H1 (cell line): ENCODE data around the gene ZNF555. TPM values are rescaled to one million over a fixed set of nuclear protein-coding genes. Genes with fewer than 3 reads are reported as not detected.

ENCODE experiments used
- CTCF ChIA-PET: fragments of 300-600 bp; sonication (Branson Sonifier 250); formaldehyde crosslinking; loops from one replicate; lab custom pipeline; 2021; ENCODE audit not compliant: partially characterized antibody; lab: Charles Lee
- POLR2A ChIA-PET: fragments of 300-600 bp; sonication (Branson Sonifier 250); formaldehyde crosslinking; loops from one replicate; lab custom pipeline; 2021; ENCODE audit warnings: inconsistent platforms; ENCODE audit not compliant: partially characterized antibody; lab: Charles Lee
- DNase-seq, 2 experiments: peaks; one replicate each; pipeline versions ENCODE4 v3.0.0 to v3.0.0-alpha.2; 2010 to 2022; ENCODE audit warnings: low spot score in 2 of 2, low read depth in 1 of 2, mixed read lengths in 1 of 2
- FAIRE-seq: peaks from 2 replicates; lab custom pipeline; 2011; peaks lifted over from hg19 to GRCh38; lab: Jason Lieb, UNC
- H2AFZ ChIP-seq: 2 replicates; pipeline ENCODE4 v1.8.1; 2012; ENCODE audit warnings: low read length, inconsistent platforms
- H2AK5ac ChIP-seq: 2 replicates; pipeline ENCODE4 v1.6.1; 2013; ENCODE audit warnings: low read depth, low read length
- H2BK120ac ChIP-seq: replicated peaks from 2 replicates; pipeline ENCODE3; 2013; ENCODE audit warnings: low read depth, low read length, inconsistent platforms
- H2BK12ac ChIP-seq: 2 replicates; pipeline ENCODE4 v1.6.1; 2013; ENCODE audit warnings: low read depth, low read length
- H2BK15ac ChIP-seq: 2 replicates; pipeline ENCODE4 v1.6.1; 2013; ENCODE audit warnings: low read length
- H2BK20ac ChIP-seq: 2 replicates; pipeline ENCODE4 v1.6.1; 2013; ENCODE audit warnings: low read length
- H2BK5ac ChIP-seq: 2 replicates; pipeline ENCODE4 v1.6.1; 2013; ENCODE audit warnings: low read depth, low read length
- H3K14ac ChIP-seq: 2 replicates; pipeline ENCODE4 v1.6.1; 2013; ENCODE audit warnings: inconsistent platforms; ENCODE audit not compliant: insufficient read length
- H3K18ac ChIP-seq: 2 replicates; pipeline ENCODE4 v1.6.1; 2013; ENCODE audit warnings: low read length; ENCODE audit errors: extremely low read depth
- H3K23ac ChIP-seq: 2 replicates; pipeline ENCODE4 v1.6.1; 2013; ENCODE audit warnings: inconsistent platforms; ENCODE audit not compliant: insufficient read length
- H3K23me2 ChIP-seq: 2 replicates; pipeline ENCODE4 v1.6.1; 2013; ENCODE audit warnings: low read depth, low read length
- H3K27ac ChIP-seq: 2 replicates; pipeline ENCODE4 v1.6.1; 2011; ENCODE audit warnings: low read depth, low read length, inconsistent platforms
- H3K27me3 ChIP-seq, 4 experiments: replicated peaks in 1 of 4; 1 replicate in 1 of 4; 2 replicates in 3 of 4; pipeline versions ENCODE4 v1.6.1 to v1.8.1; 2011 to 2013; ENCODE audit warnings: low read length in 3 of 4, mild to moderate bottlenecking in 3 of 4, inconsistent platforms in 2 of 4, mixed read lengths in 2 of 4, moderate library complexity in 1 of 4; ENCODE audit not compliant: control insufficient read depth in 3 of 4, insufficient read depth in 3 of 4; ENCODE audit errors: extremely low read depth in 1 of 4
- H3K36me3 ChIP-seq, 4 experiments: 2 replicates each; pipeline versions ENCODE4 v1.6.1 to v1.8.1; 2011 to 2013; ENCODE audit warnings: mild to moderate bottlenecking in 4 of 4, low read length in 3 of 4, moderate library complexity in 2 of 4, control low read depth in 1 of 4, inconsistent platforms in 1 of 4; ENCODE audit not compliant: insufficient read depth in 4 of 4, control insufficient read depth in 2 of 4
- H3K4ac ChIP-seq: replicated peaks from 2 replicates; pipeline ENCODE3; 2013; ENCODE audit warnings: low read length, low read depth, mixed read lengths, inconsistent platforms; ENCODE audit not compliant: insufficient read length
- H3K4me1 ChIP-seq, 4 experiments: replicated peaks in 1 of 4; 1 replicate in 1 of 4; 2 replicates in 3 of 4; pipeline versions ENCODE4 v1.6.1 to v1.8.1; 2011 to 2013; ENCODE audit warnings: low read length in 3 of 4, inconsistent platforms in 2 of 4, mixed read lengths in 1 of 4; ENCODE audit not compliant: insufficient read depth in 4 of 4, control insufficient read depth in 3 of 4
- H3K4me2 ChIP-seq, 2 experiments: 2 replicates each; pipeline versions ENCODE4 v1.6.1 to v1.8.1; 2011 to 2013; ENCODE audit warnings: low read depth in 2 of 2, low read length in 2 of 2, control low read depth in 1 of 2, inconsistent platforms in 1 of 2, mild to moderate bottlenecking in 1 of 2; ENCODE audit not compliant: insufficient read depth in 1 of 2
- H3K4me3 ChIP-seq, 4 experiments: fragments of 200-600, 300-600 bp in 1 of 4; sonication (generic), shearing (Covaris generic), sonication (Bioruptor Twin) in 1 of 4; 2 replicates each; pipeline versions ENCODE4 v1.5.1 to v1.8.1; 2011 to 2016; ENCODE audit warnings: low read length in 4 of 4, low read depth in 3 of 4, control low read depth in 2 of 4, inconsistent platforms in 2 of 4, mild to moderate bottlenecking in 2 of 4, mixed read lengths in 1 of 4, moderate library complexity in 1 of 4; ENCODE audit not compliant: insufficient read depth in 2 of 4; ENCODE audit errors: extremely low read depth in 1 of 4
- H3K56ac ChIP-seq: replicated peaks from 2 replicates; pipeline ENCODE3; 2013; ENCODE audit warnings: low read depth, mild to moderate bottlenecking, mixed read lengths, low read length, inconsistent platforms; ENCODE audit not compliant: insufficient read length
- H3K79me1 ChIP-seq: 2 replicates; pipeline ENCODE4 v1.6.1; 2013; ENCODE audit warnings: low read depth, low read length, control low read depth
- H3K79me2 ChIP-seq, 2 experiments: 2 replicates each; pipeline versions ENCODE4 v1.6.1 to v1.8.1; 2012 to 2013; ENCODE audit warnings: low read length in 2 of 2, mild to moderate bottlenecking in 2 of 2, inconsistent platforms in 1 of 2; ENCODE audit not compliant: insufficient read depth in 2 of 2, control insufficient read depth in 1 of 2
- H3K9ac ChIP-seq, 4 experiments: replicated peaks in 1 of 4; 1 replicate in 1 of 4; 2 replicates in 3 of 4; pipeline versions ENCODE4 v1.6.1 to v1.8.1; 2011 to 2013; ENCODE audit warnings: low read depth in 3 of 4, low read length in 3 of 4, control low read depth in 2 of 4, mild to moderate bottlenecking in 2 of 4, moderate library complexity in 2 of 4, inconsistent platforms in 1 of 4; ENCODE audit errors: extremely low read depth in 1 of 4
- H3K9me3 ChIP-seq, 2 experiments: 2 replicates each; pipeline versions ENCODE4 v1.6.1 to v1.8.1; 2012 to 2013; ENCODE audit warnings: mild to moderate bottlenecking in 2 of 2, moderate library complexity in 2 of 2, control low read depth in 1 of 2, inconsistent platforms in 1 of 2, low read depth in 1 of 2, low read length in 1 of 2, mixed read lengths in 1 of 2; ENCODE audit not compliant: insufficient read depth in 2 of 2
- H4K20me1 ChIP-seq, 2 experiments: replicated peaks in 1 of 2; 2 replicates each; pipeline versions ENCODE3 to v1.8.1; 2011 to 2013; ENCODE audit warnings: inconsistent platforms in 2 of 2, low read length in 2 of 2, mild to moderate bottlenecking in 1 of 2; ENCODE audit not compliant: insufficient read depth in 2 of 2, control insufficient read depth in 1 of 2
- H4K5ac ChIP-seq: 2 replicates; pipeline ENCODE4 v1.6.1; 2013; ENCODE audit warnings: low read length, low read depth, mixed read lengths, inconsistent platforms; ENCODE audit not compliant: insufficient read length
- H4K8ac ChIP-seq: 2 replicates; pipeline ENCODE4 v1.8.0; 2013; ENCODE audit warnings: mild to moderate bottlenecking, moderate library complexity, low read length, inconsistent platforms; ENCODE audit not compliant: insufficient read depth; ENCODE audit errors: extremely low read depth
- H4K91ac ChIP-seq: replicated peaks from 2 replicates; pipeline ENCODE3; 2013; ENCODE audit warnings: low read length, mixed read lengths, inconsistent platforms; ENCODE audit not compliant: insufficient read length
- BACH1 ChIP-seq: IDR thresholded peaks from 2 replicates; pipeline ENCODE4 v1.6.1; 2012; ENCODE audit warnings: low read length, improper control_type of control experiment
- BCL11A ChIP-seq, 2 experiments: IDR thresholded peaks; one replicate each; pipeline ENCODE4 v1.6.1; 2011; ENCODE audit warnings: low read depth in 2 of 2, low read length in 2 of 2, mild to moderate bottlenecking in 2 of 2
- EGR1 ChIP-seq: IDR thresholded peaks from 2 replicates; pipeline ENCODE4 v1.6.1; 2011; ENCODE audit warnings: low read depth, low read length, borderline replicate concordance
- MAFK ChIP-seq: IDR thresholded peaks from 2 replicates; pipeline ENCODE4 v1.6.1; 2012; ENCODE audit warnings: low read depth, mild to moderate bottlenecking, improper control_type of control experiment, low read length
- POLR2AphosphoS5 ChIP-seq: IDR thresholded peaks from 2 replicates; pipeline ENCODE4 v1.6.1; 2011; ENCODE audit warnings: low read depth, low read length
- TAF7 ChIP-seq: optimal IDR thresholded peaks from 2 replicates; pipeline ENCODE3; 2011; ENCODE audit warnings: low read depth, mild to moderate bottlenecking, inconsistent platforms, low read length, moderate library complexity, borderline replicate concordance
- WGBS, 2 experiments: shearing (Covaris generic) in 1 of 2; methylation state at CpG; one replicate each; pipeline versions ENCODE4 v1.1.6 to v1.1.7; 2013 to 2015; ENCODE audit warnings: low lambda C conversion rate in 2 of 2, mixed read lengths in 2 of 2, inconsistent platforms in 1 of 2, low coverage in 1 of 2, missing lambda C conversion rate in 1 of 2; ENCODE audit not compliant: insufficient replicate concordance in 2 of 2, insufficient coverage in 1 of 2, insufficient read length in 1 of 2; ENCODE audit errors: extremely low coverage in 1 of 2, missing lambda C conversion rate in 1 of 2; 5-methylcytosine and 5-hydroxymethylcytosine counted together
- polyA plus RNA-seq, 7 experiments: library from polyadenylated mRNA; depleted of rRNA in 3 of 7; stranded (reverse) in 5 of 7; unstranded in 2 of 7; fragments of >200 nt in 5 of 7; fragments of 200-250 nt in 2 of 7; gene quantifications; 1 replicate in 5 of 7; 2 replicates in 1 of 7; 4 replicates in 1 of 7; pipeline versions ENCODE4 v1.2.1 to v1.2.3, GENCODE V29; 2011 to 2013; ENCODE audit warnings: missing spikeins in 2 of 7, mixed read lengths in 2 of 7
- total RNA-seq: library from RNA; stranded (reverse); fragmentation: NEBNext Ultra II Directional; extraction: Animal tissue kit (Norgen Biotek cat#: 25700); gene quantifications from 2 replicates; pipeline ENCODE4 v1.2.1, GENCODE V29; 2021

The ZNF555 gene
- total and polyA plus RNA-seq, 2 of the 8 experiments (the other 6 are each of a cell fraction or from before 2014, with no cell fraction given): 1.6 to 5.7 TPM

GRCh38 chr19:2815191-2815614, 26.1 kb upstream of the ZNF555 start:
- ChIA-PET CTCF (no interaction called here), POLR2A (no interaction called here)
- Histone ChIP-seq H3K4me1 (no peaks in the 10 kb centered on the region), H3K79me1 (no peaks in the 10 kb centered on the region), H2BK12ac (no peak overlapping the region), H3K9me3 (no peaks in the 10 kb centered on the region), H3K9ac (no peak overlapping the region), H3K56ac (no peak overlapping the region), H4K5ac (no peak overlapping the region), H3K79me2 (no peaks in the 10 kb centered on the region), H2AK5ac (no peak overlapping the region), H4K91ac (no peak overlapping the region), H2BK120ac (no peak overlapping the region), H3K14ac (no peak overlapping the region), H3K4me2 (no peak overlapping the region), H3K27ac (no peak overlapping the region), H3K36me3 (peaks cover 11 to 33% (median 23%) of the 10 kb centered on the region in 4 experiments; a peak in 6 of 8 replicates), H2AFZ (no peak overlapping the region), H2BK15ac (no peak overlapping the region), H2BK20ac (no peak overlapping the region), H3K23ac (no peak overlapping the region), H3K27me3 (no peaks in the 10 kb centered on the region), H4K20me1 (peaks cover 7% of the 10 kb centered on the region in 2 experiments), H4K8ac (no peak overlapping the region; the same call in 1 of the 2 replicates), H3K18ac (no peak overlapping the region), H3K4ac (no peak overlapping the region), H3K23me2 (peaks cover under 1% of the 10 kb centered on the region; the same call in 1 of the 2 replicates), H2BK5ac (no peak overlapping the region), H3K4me3 (no peak overlapping the region)
- no peak for FAIRE-seq
- WGBS, 2 experiments: 93% methylated on average over 13 of the region's 13 CpGs; no CpG with 5 or more reads in 1 of the 2 experiments
- no peak for TF ChIP-seq TAF7
- no peak for TF ChIP-seq BACH1
- TF ChIP-seq MAFK: no peak
- no peak for TF ChIP-seq EGR1
- TF ChIP-seq BCL11A (IDR thresholded peaks at IDR 0.05; ENCODE audit: low read depth in 2 of 2, low read length in 2 of 2): no peak
- no peak for TF ChIP-seq POLR2AphosphoS5
- DNase-seq: no peak
